HG02763 (cell line): ENCODE data around the gene KRT17.
"Not testable (repeated sequence)": the region's sequence is repeated elsewhere in the genome, so short reads cannot be mapped to it uniquely, and the experiment has no call there.

ENCODE experiments used
- ATAC-seq: cut with Tn5 transposase; IDR thresholded peaks from one replicate; pipeline ENCODE4 v1.9.1; 2021; ENCODE audit warnings: mild to moderate bottlenecking, moderate library complexity; ENCODE audit not compliant: unreplicated experiment

The KRT17 gene

GRCh38 chr17:41599680-41600079 is 24.7 kb downstream of the KRT17 start:
- ATAC-seq: no peak

GRCh38 chr17:41595585-41595984 is 28.8 kb downstream of the KRT17 start:
- ATAC-seq: no peak

DNA sequence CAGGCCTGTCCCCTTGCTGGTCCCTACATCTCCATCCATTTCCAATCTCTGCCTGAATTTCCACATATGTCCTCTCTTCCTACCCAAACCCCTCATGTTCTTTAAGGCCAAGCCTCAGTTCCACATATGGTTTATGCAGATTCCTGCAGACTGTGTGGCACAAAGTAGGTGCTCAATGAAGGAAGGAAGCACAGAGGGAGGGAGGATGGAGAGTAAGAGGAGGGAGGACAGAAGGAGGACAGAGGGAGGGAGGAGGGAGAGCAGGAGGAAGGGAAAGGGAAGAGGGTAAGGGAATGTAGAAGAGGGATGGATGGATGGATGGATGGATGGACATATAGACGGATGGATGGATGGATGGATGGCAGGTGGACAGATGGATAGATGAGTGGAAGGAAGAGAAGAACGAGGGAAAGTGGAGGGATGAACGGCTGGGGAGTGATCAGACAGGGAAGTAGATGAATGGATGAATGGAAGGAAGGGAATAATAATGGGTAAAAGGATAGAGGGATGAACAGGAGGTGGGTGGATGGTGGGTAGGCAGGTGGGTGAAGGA is 29.9 kb downstream of the KRT17 start:
- ATAC-seq: no peak

DNA sequence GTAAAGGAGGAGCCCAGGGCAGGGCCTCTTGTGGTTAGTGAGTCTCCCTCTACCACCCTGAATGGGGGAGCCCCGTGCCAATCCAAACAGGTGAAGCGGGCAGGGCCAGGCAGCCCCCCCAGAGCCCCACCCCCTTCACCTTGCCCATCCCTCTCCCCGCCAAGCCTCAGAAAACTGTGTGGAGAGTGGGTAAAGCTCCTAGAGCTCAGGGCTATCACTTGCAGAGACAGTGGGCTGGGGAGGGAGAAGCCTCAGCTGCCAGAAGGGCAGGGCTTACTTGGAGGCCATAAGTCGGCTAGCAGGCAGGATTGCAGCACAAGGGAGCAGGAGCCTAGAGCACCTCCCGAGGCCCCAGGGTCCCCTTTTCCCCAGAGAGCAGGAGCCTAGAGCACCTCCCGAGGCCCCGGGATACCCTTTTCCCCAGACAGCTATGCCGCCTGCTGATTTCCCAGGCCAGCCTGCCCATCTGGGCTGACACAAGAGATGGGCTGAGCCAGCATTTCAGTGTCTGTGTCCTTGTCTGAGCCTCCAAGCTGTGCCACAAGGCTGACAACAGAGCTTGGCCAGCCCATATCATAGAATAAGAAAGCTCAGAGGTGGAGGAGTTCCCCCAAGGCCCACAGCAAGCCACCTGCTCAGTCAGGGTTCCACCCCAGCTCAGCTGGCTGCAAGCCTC is 30.9 kb downstream of the KRT17 start:
- no peak for ATAC-seq

DNA sequence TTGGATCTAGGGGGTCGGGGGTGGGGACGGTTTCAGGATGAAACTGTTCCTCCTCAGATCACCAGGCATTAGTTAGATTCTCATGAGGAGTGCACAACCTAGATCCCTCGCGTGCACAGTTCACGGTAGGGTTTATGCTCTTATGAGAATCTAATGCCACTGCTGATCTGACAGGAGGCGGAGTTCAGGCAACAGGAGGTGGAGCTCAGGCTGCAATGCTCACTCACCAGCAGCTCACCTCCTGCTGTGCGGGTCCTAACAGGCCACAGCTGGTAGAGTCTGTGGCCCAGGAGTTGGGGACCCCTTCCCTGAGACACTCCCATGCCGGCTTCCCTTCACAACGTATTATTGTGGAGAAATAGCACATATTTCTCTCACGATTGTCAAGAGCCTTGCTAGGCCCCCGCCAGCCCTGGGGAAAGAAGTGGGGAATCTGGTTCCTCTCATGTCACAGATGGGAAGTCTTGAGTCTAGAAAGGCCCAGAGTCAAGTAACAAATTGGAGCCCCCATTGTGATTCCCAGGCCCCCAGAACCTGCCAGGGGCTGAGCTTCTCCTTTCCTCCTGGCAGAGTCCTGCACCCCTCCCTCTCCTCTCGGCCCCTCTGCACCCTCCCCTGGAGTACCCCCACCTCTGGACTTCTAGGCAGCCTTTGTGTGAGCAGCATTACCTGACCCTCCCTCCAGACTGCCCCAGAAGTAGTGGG is 31.6 kb downstream of the KRT17 start:
- ATAC-seq: no peak

GRCh38 chr17:41589301-41589700 is 35.1 kb downstream of the KRT17 start:
- ATAC-seq: no peak

GRCh38 chr17:41588126-41588810 is 36.1 kb downstream of the KRT17 start:
- ATAC-seq: no peak

DNA sequence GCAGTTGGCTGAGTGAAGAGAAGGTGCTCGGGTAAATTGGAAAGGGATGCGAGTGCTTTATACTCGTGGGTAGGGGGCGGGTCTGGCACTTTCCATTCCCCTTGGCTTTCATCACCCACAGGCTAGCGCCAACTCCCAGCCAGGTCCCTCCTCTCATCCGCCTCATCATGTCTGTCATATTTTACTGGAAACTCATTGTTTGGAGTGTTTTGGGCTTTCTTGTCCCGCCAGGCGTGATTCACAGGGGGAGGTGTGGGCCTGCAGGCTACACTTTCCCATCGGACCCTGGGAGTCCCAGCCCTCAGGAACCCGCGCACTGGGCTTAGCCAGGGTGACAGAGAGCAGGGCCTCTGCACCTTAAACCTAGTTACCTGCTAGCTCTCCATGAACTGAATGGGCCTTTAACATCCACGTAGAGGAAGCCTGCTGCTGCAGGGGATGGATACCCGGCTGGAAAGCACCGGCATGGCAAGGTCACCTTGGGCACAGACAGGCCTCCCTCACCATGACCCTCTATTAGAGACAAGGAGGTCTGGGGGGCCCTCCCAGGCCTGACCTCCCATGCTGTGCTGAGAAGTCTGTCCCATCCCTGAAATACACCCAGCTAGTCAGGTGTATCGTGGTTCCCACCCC is 37.4 kb downstream of the KRT17 start, which contains the start of gene KRT14:
Gene KRT14, minus strand, starts transcription at position 33 of the 633 bp plus-strand sequence. CDS start 61 bp downstream, outside the sequence.
- ATAC-seq: no peak

GRCh38 chr17:41585301-41586056 is 38.9 kb downstream of the KRT17 start:
- no peak for ATAC-seq

GRCh38 chr17:41584331-41584927 is 39.9 kb downstream of the KRT17 start:
- ATAC-seq: not testable (repeated sequence)

- no peak for ATAC-seq
These were observed 40.9 kb downstream of the KRT17 start for GRCh38 chr17:41583137-41584127.

GRCh38 chr17:41582061-41582968 is 42.1 kb downstream of the KRT17 start:
- ATAC-seq: not testable (repeated sequence)

GRCh38 chr17:41581366-41582060 is 42.9 kb downstream of the KRT17 start:
- ATAC-seq: no peak

DNA sequence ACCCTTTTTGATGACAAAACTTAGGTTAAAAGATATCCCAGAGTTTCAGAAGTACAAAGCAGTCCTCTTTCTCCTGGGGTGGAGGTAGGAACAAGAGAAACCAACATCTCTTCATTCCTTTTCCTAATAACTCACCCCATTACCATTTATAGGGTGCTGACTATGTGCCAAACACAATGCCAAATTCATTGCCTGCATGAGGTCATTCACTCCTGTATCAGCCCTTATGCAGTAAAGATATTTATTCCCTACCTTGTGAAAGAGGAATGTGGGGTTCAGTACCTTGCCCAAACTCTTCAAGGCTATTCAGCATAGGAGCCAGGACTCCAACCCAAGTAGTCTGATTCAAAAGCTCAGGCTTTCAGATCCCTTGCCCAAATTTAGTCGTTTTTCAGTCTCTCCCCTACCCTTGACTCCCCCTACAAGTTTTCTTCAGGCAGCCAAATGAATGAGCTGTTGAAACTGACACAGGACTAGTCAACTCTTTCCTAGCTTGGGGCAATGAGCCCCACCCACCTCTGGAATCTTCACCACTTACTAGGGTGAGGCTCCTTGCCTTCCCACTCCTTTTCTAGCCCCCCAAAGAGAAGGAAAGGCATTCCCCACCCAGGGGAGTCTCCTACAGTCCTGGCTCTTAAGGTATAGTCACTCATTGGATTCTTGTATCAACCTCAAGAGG is 43.5 kb downstream of the KRT17 start:
- no peak for ATAC-seq

DNA sequence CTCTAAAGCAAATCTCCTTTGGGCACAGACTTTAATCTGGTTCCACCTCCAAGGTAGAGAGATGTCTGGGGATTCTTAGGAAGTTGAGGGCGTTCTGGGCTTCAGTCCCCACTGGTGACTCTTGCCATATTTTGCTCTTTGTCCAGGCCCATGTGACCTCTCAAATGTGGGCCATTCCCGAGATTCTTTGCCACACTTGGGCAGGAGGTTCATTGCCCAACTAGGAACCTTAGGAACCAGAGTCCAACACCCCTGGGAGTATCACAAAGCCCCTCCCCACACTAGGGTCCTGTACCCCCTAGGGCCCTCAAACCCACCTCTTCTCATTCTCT is 44.2 kb downstream of the KRT17 start:
- no peak for ATAC-seq

DNA sequence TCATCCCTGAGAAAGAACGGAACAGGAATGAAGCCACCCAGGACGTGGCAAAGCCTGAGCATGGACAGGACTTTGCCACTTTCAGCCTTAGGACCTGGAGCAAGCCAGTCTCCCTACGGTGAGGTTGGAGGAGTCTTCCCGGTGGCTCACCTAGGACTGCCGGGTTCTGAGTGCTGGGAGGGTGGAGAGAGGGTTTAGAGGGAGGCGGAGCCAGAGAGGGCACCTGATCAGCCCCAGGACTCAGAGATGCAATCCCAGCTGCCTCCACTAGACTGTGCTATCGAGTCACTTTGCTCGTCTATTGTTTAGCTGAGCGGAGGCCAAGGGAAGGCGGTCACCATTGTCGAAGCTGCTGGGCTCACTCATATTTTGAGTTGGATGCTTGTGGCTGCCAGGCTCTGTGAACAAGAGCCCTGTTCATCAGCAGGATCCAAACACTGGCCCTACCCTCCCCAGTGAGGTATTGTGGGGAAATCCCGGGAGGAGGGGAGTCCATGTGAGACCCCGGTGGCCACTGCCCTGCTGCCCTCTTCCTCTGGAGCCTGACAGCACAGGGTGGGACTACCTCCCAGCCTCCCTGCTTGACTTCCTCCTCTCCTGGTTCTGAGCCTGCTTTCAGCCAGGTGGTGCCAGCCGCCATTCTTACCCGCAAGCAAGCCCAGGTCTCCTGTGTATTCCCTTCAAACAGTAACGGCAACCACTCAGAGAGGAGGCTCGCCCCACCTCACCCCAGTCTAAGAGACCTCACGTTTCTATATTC is 44.7 kb downstream of the KRT17 start:
- ATAC-seq: no peak
